Activated T-helper 2 cell treated with anti-CD3 and anti-CD28 coated beads, Interferon-gamma antibody, Interleukin-2, Interleukin-4, amounts not matched to agents 10 μg/mL and 5 μg/mL and 100 μg/mL, durations not matched to agents 14 hours and 24 hours and 36 hours (primary cell): Measurements from ENCODE around the gene NDST3. TPM values are rescaled to one million over a fixed set of nuclear protein-coding genes. Genes with fewer than 3 reads are reported as not detected.
"Not testable (repeated sequence)": the region's sequence is repeated elsewhere in the genome, so short reads cannot be mapped to it uniquely, and the experiment has no call there.

Experiments
- DNase-seq: peaks from one replicate; pipeline ENCODE4 v3.0.0; 2021; ENCODE audit warnings: low spot score
- H3K27ac Mint-ChIP-seq: one replicate; pipeline ENCODE4 v1.8.0; 2021; ENCODE audit warnings: mixed read lengths
- H3K27me3 Mint-ChIP-seq: one replicate; pipeline ENCODE4 v1.8.0; 2021; ENCODE audit warnings: low read depth, mixed read lengths
- H3K36me3 Mint-ChIP-seq: one replicate; pipeline ENCODE4 v1.8.0; 2021; ENCODE audit warnings: low read depth, mixed read lengths
- H3K4me1 Mint-ChIP-seq: one replicate; pipeline ENCODE4 v1.8.0; 2021; ENCODE audit warnings: low read depth, mixed read lengths
- H3K4me3 Mint-ChIP-seq: one replicate; pipeline ENCODE4 v1.8.0; 2021; ENCODE audit warnings: low read depth, mild to moderate bottlenecking, moderate library complexity, mixed read lengths
- H3K9me3 Mint-ChIP-seq: one replicate; pipeline ENCODE4 v1.8.0; 2021; ENCODE audit warnings: mixed read lengths
- intact Hi-C: fragments of 100-400 bp; cut with micrococcal nuclease; formaldehyde crosslinking; loops from one replicate; pipeline ENCODE4 v1.15.1; 2023
- total RNA-seq: library from RNA; stranded (reverse); gene quantifications from 2 replicates; pipeline ENCODE4 v1.2.3, GENCODE V29; 2022

Gene NDST3
- total RNA-seq, 1 donor from 2014 or later = not detected

GRCh38 chr4:118266145-118266496 is 231.8 kb downstream of the NDST3 start:
- intact Hi-C loops = not testable (repeated sequence)

DNA sequence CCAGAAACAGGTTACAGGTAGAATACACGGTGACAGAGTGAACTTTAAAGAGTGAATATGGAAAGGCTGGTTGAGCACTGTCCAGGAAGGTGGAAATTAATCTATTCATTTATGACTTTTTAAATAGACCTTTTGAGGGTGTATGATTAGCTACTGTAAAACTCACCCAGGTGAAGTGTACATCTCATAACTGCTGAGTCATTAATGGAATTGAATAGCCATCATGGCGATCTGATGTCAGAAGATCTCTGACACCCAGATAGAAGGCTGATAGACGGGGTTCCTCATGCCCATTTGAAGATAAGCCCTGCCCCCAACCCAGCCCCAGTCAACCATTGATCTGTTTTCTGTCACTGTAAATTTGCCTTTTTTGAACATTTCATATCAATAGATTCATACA is 234.5 kb downstream of the NDST3 start:
- no peak overlapping the region for H3K4me3 Mint-ChIP-seq
- H3K27ac Mint-ChIP-seq = no peak overlapping the region
- no peak for DNase-seq
- intact Hi-C loops = no loop called here
- no peaks in the 10 kb centered on the region for H3K9me3 Mint-ChIP-seq
- no peaks in the 10 kb centered on the region for H3K36me3 Mint-ChIP-seq
- peaks cover 2% of the 10 kb centered on the region for H3K4me1 Mint-ChIP-seq
- peaks cover 11% of the 10 kb centered on the region for H3K27me3 Mint-ChIP-seq

More at GRCh38 chr4:118266145-118266496, 231.8 kb downstream of the NDST3 start:
- not testable (repeated sequence) for DNase-seq, H3K27ac Mint-ChIP-seq, H3K36me3 Mint-ChIP-seq, H3K9me3 Mint-ChIP-seq, H3K4me1 Mint-ChIP-seq, H3K4me3 Mint-ChIP-seq
- peaks cover 17% of the 10 kb centered on the region for H3K27me3 Mint-ChIP-seq

DNA sequence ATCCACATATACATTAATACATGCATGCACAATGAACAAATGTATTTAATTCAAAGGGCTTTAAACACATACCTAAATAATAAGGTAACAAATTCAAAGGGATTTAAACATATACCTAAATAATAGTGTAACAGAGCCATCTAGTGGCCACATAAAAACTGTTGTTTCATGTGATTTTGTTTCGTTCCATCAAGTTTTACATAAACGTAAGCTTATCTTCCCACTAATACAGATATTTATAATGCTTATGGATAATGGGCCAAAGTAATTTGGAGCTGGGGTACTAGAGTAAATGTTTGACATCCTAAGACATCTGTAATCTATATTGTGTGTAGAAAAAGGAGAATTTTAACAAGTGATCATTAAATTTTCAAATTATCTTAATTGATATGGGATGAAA is 236.2 kb downstream of the NDST3 start:
- intact Hi-C loops = loop anchor here (2.0 to 10.0 kb wide), 3 partner anchors 194 to 944 kb away; partner anchors contain the start of gene USP53
- H3K27ac Mint-ChIP-seq = no peak overlapping the region
- peaks cover 2% of the 10 kb centered on the region for H3K4me1 Mint-ChIP-seq
- DNase-seq = no peak
- H3K4me3 Mint-ChIP-seq = no peak overlapping the region
- H3K27me3 Mint-ChIP-seq = peaks cover 4% of the 10 kb centered on the region
- no peaks in the 10 kb centered on the region for H3K9me3 Mint-ChIP-seq
- H3K36me3 Mint-ChIP-seq = no peaks in the 10 kb centered on the region

GRCh38 chr4:118271788-118272187 is 237.5 kb downstream of the NDST3 start:
- H3K4me3 Mint-ChIP-seq = no peak overlapping the region
- peaks cover 2% of the 10 kb centered on the region for H3K4me1 Mint-ChIP-seq
- no peak overlapping the region for H3K27ac Mint-ChIP-seq
- no peaks in the 10 kb centered on the region for H3K36me3 Mint-ChIP-seq
- no peaks in the 10 kb centered on the region for H3K9me3 Mint-ChIP-seq
- DNase-seq = no peak
- peaks cover 4% of the 10 kb centered on the region for H3K27me3 Mint-ChIP-seq
- intact Hi-C loops = loop anchor here (2.0 to 10.0 kb wide), 3 partner anchors 195 to 943 kb away; partner anchors contain the start of gene USP53

- peaks cover 4% of the 10 kb centered on the region for H3K27me3 Mint-ChIP-seq
- DNase-seq = no peak
- H3K36me3 Mint-ChIP-seq = peaks cover 2% of the 10 kb centered on the region
- no peaks in the 10 kb centered on the region for H3K9me3 Mint-ChIP-seq
- no peak overlapping the region for H3K27ac Mint-ChIP-seq
- no peak overlapping the region for H3K4me3 Mint-ChIP-seq
- intact Hi-C loops = loop anchor here (10.0 kb wide), 2 partner anchors 321 to 941 kb away; partner anchors contain the start of gene USP53
- H3K4me1 Mint-ChIP-seq = peaks cover 11% of the 10 kb centered on the region
These were observed 239.4 kb downstream of the NDST3 start for GRCh38 chr4:118273642-118274041.

DNA sequence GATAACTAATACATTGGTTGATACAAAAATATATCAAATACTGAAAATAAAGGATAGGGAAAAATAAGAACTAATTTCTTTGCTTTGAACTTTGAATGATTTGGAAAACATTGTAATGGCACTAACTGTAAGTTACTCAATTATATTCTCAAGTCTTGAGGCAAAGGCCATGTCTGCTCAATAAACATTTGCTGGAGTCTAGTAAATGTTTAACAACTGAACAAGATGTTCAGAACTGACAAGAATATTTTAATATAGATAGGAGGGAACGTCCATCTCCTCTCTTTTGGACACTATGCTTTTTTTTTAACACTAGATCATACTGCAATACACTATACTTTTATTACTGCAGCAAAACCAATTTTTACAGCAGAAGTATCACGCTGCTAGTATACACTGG is 242.3 kb downstream of the NDST3 start:
- DNase-seq = no peak
- H3K4me3 Mint-ChIP-seq = no peak overlapping the region
- peaks cover 21% of the 10 kb centered on the region for H3K4me1 Mint-ChIP-seq
- peaks cover 30% of the 10 kb centered on the region for H3K36me3 Mint-ChIP-seq
- H3K27ac Mint-ChIP-seq = no peak overlapping the region
- no peaks in the 10 kb centered on the region for H3K9me3 Mint-ChIP-seq
- peaks cover 2% of the 10 kb centered on the region for H3K27me3 Mint-ChIP-seq
- intact Hi-C loops = loop anchor here (5.0 to 10.0 kb wide), 5 partner anchors 54 to 938 kb away; partner anchors contain the start of genes SEC24D and USP53

DNA sequence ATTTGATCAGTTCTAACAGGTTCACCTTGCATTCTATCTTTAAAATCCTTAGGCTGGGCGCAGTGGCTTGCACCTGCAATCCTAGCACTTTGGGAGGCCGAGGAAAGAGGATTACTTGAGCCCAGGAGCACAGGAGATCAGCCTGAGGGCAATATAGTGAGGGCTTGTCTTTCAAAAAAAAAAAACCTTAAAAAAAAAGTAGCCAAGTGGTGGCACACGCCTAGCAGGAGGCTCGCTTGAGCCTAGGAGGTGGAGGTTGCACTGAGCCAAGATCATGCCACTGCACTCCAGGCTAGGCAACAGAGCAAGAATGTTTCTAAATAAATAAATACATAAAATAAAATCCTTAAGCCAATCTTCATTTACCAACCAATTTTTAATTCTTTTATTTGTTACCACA is 243.0 kb downstream of the NDST3 start:
- H3K4me1 Mint-ChIP-seq = peaks cover 25% of the 10 kb centered on the region
- peaks cover 37% of the 10 kb centered on the region for H3K36me3 Mint-ChIP-seq
- DNase-seq = no peak
- H3K27me3 Mint-ChIP-seq = peaks cover 2% of the 10 kb centered on the region
- intact Hi-C loops = loop anchor here (5.0 to 10.0 kb wide), 5 partner anchors 55 to 938 kb away; partner anchors contain the start of genes SEC24D and USP53
- H3K9me3 Mint-ChIP-seq = no peaks in the 10 kb centered on the region
- no peak overlapping the region for H3K27ac Mint-ChIP-seq
- no peak overlapping the region for H3K4me3 Mint-ChIP-seq

DNA sequence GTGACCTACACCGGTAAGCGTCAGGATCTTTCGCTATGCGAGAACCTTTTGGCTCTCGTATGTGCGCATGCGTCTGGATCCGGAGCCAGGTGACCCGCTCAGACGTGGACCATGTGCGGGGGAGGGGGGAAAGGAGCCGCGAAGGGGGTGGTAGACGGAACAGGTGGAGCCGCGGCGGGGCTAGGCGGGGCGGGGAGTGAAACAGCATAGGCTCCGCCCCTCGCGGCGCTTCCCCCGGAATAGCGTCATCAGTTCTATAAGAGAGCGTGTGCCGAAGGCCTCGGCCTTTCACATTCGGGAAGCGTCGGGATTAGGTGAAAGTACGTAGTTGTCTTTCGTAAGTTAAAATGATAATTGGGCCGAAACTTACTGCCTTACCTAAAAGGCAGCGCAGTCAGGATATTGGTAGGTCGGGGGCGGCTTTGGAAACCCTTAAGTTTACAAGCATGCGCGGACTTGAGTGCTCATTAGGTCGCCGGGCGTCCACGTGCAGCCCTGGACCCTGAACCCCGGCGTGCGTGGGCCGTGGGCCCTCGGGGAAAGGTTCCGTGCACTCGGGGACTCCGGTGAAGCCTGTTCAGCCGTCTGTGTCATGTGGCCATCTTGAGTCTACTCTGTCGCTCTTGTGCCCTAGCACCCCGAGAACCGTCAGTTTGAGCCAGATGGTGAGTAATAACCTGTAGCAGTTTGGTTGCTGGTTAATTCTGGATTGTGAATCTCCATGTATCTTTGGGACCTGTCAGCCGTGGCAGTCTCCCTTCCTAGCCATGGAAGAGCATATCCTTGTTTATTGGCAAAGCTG is 244.4 kb downstream of the NDST3 start:
- Mint-ChIP-seq H3K4me1 (peaks cover 29% of the 10 kb centered on the region), H3K27me3 (peaks cover 2% of the 10 kb centered on the region), H3K4me3 (peak overlapping the region; percentile 85), H3K27ac (peak overlapping the region; percentile 98), H3K9me3 (no peaks in the 10 kb centered on the region), H3K36me3 (peaks cover 46% of the 10 kb centered on the region)
- DNase-seq = peak; percentile 93
- intact Hi-C loops = loop anchor here (2.0 to 10.0 kb wide), 7 partner anchors 56 to 936 kb away; partner anchors contain the start of genes PRSS12, SEC24D and USP53

DNA sequence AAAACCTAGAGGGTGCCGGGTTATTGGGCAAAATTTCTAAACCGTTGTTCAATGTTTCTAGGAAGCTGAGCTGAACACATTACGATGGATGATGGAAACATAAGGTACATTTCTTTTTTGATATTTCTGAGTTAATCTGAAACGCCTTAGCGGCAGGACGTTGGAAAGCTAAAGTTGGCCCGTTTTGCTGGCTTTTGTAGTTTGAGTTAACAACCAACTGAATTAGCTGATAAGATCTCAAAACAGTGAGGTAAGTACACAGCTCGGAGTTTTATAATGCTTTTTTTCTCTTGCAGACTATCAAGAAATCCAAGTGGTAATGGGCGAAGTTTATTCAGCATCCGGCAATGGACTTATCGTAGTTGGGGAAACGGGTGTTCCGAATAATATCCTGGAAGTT is 245.0 kb downstream of the NDST3 start:
- no peak for DNase-seq
- Mint-ChIP-seq H3K27ac (peak overlapping the region; percentile 98), H3K27me3 (peaks cover 2% of the 10 kb centered on the region), H3K4me1 (peaks cover 29% of the 10 kb centered on the region), H3K36me3 (peaks cover 46% of the 10 kb centered on the region), H3K4me3 (peak overlapping the region; percentile 85), H3K9me3 (no peaks in the 10 kb centered on the region)
- intact Hi-C loops = loop anchor here (2.0 to 10.0 kb wide), 7 partner anchors 57 to 935 kb away; partner anchors contain the start of genes PRSS12, SEC24D and USP53

DNA sequence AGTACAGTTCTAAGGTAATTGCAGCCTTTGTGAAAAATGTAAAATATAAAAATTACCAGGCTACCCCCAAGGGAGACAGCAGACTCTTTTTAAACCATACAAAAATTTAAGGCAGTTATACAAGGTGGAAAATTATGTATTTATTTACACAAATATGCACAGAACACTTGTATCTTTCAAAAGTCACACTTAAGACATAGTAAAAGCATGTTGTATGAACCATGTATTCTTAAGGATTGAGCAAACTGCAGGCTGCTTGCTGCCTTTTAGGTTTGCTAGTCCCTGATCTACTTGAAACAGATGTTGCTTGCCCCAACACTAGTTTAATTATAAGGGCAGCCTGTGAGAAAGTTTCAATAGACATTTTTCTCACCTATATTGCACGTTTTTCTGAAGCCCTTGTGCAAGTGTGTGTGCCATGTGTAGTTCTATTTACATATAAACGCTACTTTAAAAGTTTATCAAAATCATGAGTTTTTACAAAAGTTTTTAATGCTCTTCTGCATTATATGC is 245.7 kb downstream of the NDST3 start:
- Mint-ChIP-seq H3K4me3 (peak overlapping the region; percentile 85), H3K27ac (peak overlapping the region; percentile 98), H3K36me3 (peaks cover 46% of the 10 kb centered on the region), H3K9me3 (no peaks in the 10 kb centered on the region), H3K27me3 (peaks cover 2% of the 10 kb centered on the region), H3K4me1 (peaks cover 29% of the 10 kb centered on the region)
- intact Hi-C loops = loop anchor here (2.0 to 10.0 kb wide), 7 partner anchors 58 to 935 kb away; partner anchors contain the start of genes PRSS12, SEC24D and USP53
- no peak for DNase-seq

- intact Hi-C loops = no loop called here
- no peak for DNase-seq
- H3K27me3 Mint-ChIP-seq = no peaks in the 10 kb centered on the region
- H3K36me3 Mint-ChIP-seq = peaks cover 46% of the 10 kb centered on the region
- H3K4me1 Mint-ChIP-seq = peaks cover 29% of the 10 kb centered on the region
- peak overlapping the region; percentile 85 for H3K4me3 Mint-ChIP-seq
- peak overlapping the region; percentile 51 for H3K27ac Mint-ChIP-seq
- H3K9me3 Mint-ChIP-seq = no peaks in the 10 kb centered on the region
These were observed 246.4 kb downstream of the NDST3 start for GRCh38 chr4:118280501-118281218.

- no peak for DNase-seq
- intact Hi-C loops = no loop called here
- H3K27ac Mint-ChIP-seq = peak overlapping the region; percentile 63
- H3K9me3 Mint-ChIP-seq = no peaks in the 10 kb centered on the region
- peak overlapping the region; percentile 30 for H3K4me3 Mint-ChIP-seq
- H3K36me3 Mint-ChIP-seq = peaks cover 46% of the 10 kb centered on the region
- no peaks in the 10 kb centered on the region for H3K27me3 Mint-ChIP-seq
- H3K4me1 Mint-ChIP-seq = peaks cover 29% of the 10 kb centered on the region
These were observed 247.5 kb downstream of the NDST3 start for GRCh38 chr4:118281611-118282442.
